Stimulated activated CD4-positive, alpha-beta T cell treated with anti-CD3 and anti-CD28 coated beads, TNF-alpha, amount 100 ng/mL, for 24 hours (primary cell): ENCODE results near the gene SGK1.
"Not testable (repeated sequence)": the region's sequence is repeated elsewhere in the genome, so short reads cannot be mapped to it uniquely, and the experiment has no call there.

Experiments
- DNase-seq, 3 experiments: peaks; one replicate each; pipeline ENCODE4 v3.0.0-alpha.2; 2020; ENCODE audit warnings: low read depth in 3 of 3

SGK1 gene

GRCh38 chr6:134304381-134304780 lies 13.5 kb downstream of the SGK1 start:
- DNase-seq = not testable (repeated sequence)

GRCh38 chr6:134303891-134304290 lies 14.0 kb downstream of the SGK1 start:
- no peak for DNase-seq

- no peak for DNase-seq
Measured at GRCh38 chr6:134299236-134299635, 18.7 kb downstream of the SGK1 start.

GRCh38 chr6:134296762-134297161 lies 21.1 kb downstream of the SGK1 start:
- no peak for DNase-seq

- no peak for DNase-seq
Measured at GRCh38 chr6:134295953-134296553, 21.9 kb downstream of the SGK1 start.

GRCh38 chr6:134293659-134294161 lies 24.2 kb downstream of the SGK1 start:
- no peak for DNase-seq

GRCh38 chr6:134291156-134291555 lies 26.8 kb downstream of the SGK1 start:
- DNase-seq = no peak

- no peak for DNase-seq
Measured at GRCh38 chr6:134289204-134289575, 28.7 kb downstream of the SGK1 start.

GRCh38 chr6:134288538-134289203 lies 29.2 kb downstream of the SGK1 start:
- DNase-seq = peak in 1 of 3 experiments; percentile 3

GRCh38 chr6:134287859-134288537 lies 29.9 kb downstream of the SGK1 start:
- no peak for DNase-seq

- DNase-seq = no peak
Measured at GRCh38 chr6:134282816-134283215, 35.1 kb downstream of the SGK1 start.

GRCh38 chr6:134281388-134281787 lies 36.5 kb downstream of the SGK1 start:
- no peak for DNase-seq

GRCh38 chr6:134278000-134278399 lies 39.9 kb downstream of the SGK1 start:
- DNase-seq = no peak

- not testable (repeated sequence) for DNase-seq
Measured at GRCh38 chr6:134276891-134277377, 41.0 kb downstream of the SGK1 start.

GRCh38 chr6:134272374-134272773 lies 45.5 kb downstream of the SGK1 start:
- no peak for DNase-seq

GRCh38 chr6:134267917-134268361 lies 50.0 kb downstream of the SGK1 start:
- DNase-seq = no peak

GRCh38 chr6:134266776-134267175 lies 51.1 kb downstream of the SGK1 start:
- DNase-seq = no peak

- DNase-seq = no peak
Measured at GRCh38 chr6:134261766-134262165, 56.1 kb downstream of the SGK1 start.

- no peak for DNase-seq
Measured at GRCh38 chr6:134258849-134259306, 59.0 kb downstream of the SGK1 start.

GRCh38 chr6:134257516-134257915 lies 60.4 kb downstream of the SGK1 start:
- DNase-seq = no peak

- DNase-seq = no peak
Measured at GRCh38 chr6:134256862-134257261, 61.0 kb downstream of the SGK1 start.

GRCh38 chr6:134255280-134255679 lies 62.6 kb downstream of the SGK1 start:
- not testable (repeated sequence) for DNase-seq

GRCh38 chr6:134254118-134254517 lies 63.8 kb downstream of the SGK1 start:
- DNase-seq = no peak
